GM12878 (cell line): Measurements from ENCODE around the gene DNAAF5. TPM values are rescaled to one million over a fixed set of nuclear protein-coding genes. Genes with fewer than 3 reads are reported as not detected.

Source experiments
- DPF2 ChIP-seq: fragments of 450-650 bp; IDR thresholded peaks from 2 replicates; pipeline ENCODE4 v1.6.1; 2017; ENCODE audit warnings: mild to moderate bottlenecking
- FOXM1 ChIP-seq: IDR thresholded peaks from 2 replicates; pipeline ENCODE4 v1.6.1; 2012; ENCODE audit warnings: low read depth, mild to moderate bottlenecking, inconsistent platforms, low read length, moderate library complexity
- GATAD2B ChIP-seq: fragments of 450-650 bp; conservative IDR thresholded peaks from 2 replicates; pipeline ENCODE4 v1.6.1; 2017; ENCODE audit warnings: low read depth, mild to moderate bottlenecking, moderate library complexity
- HCFC1 ChIP-seq: fragments of 150-350 bp; IDR thresholded peaks from 2 replicates; pipeline ENCODE4 v1.6.1; 2014; ENCODE audit warnings: low read length
- KAT2A ChIP-seq: conservative IDR thresholded peaks from 2 replicates; pipeline ENCODE4 v1.6.1; 2011; ENCODE audit warnings: low read depth, low read length; ENCODE audit not compliant: control insufficient read depth
- MAX ChIP-seq: IDR thresholded peaks from 2 replicates; pipeline ENCODE4 v1.6.1; 2012; ENCODE audit warnings: low read depth, low read length, improper control_type of control experiment
- MYC ChIP-seq: IDR thresholded peaks from 2 replicates; pipeline ENCODE4 v1.6.1; 2011; ENCODE audit warnings: mild to moderate bottlenecking, low read length, moderate library complexity, inconsistent platforms; ENCODE audit not compliant: insufficient read depth, insufficient replicate concordance, insufficient read length, severe bottlenecking
- PML ChIP-seq: IDR thresholded peaks from 2 replicates; pipeline ENCODE4 v1.6.1; 2012; ENCODE audit warnings: low read length, inconsistent platforms
- RB1 ChIP-seq: fragments of 450-650 bp; formaldehyde crosslinking; IDR thresholded peaks from 2 replicates; pipeline ENCODE4 v1.6.1; 2017; ENCODE audit warnings: mild to moderate bottlenecking, borderline replicate concordance
- SMC3 ChIP-seq: IDR thresholded peaks from 2 replicates; pipeline ENCODE4 v1.6.1; 2011; ENCODE audit warnings: low read length, improper control_type of control experiment, borderline replicate concordance
- SPI1 ChIP-seq: IDR thresholded peaks from 2 replicates; pipeline ENCODE4 v1.6.1; 2011; ENCODE audit warnings: low read depth, mild to moderate bottlenecking, low read length, moderate library complexity, borderline replicate concordance; ENCODE audit not compliant: insufficient read depth
- USF1 ChIP-seq: IDR thresholded peaks from 2 replicates; pipeline ENCODE4 v1.6.1; 2011; ENCODE audit warnings: borderline replicate concordance, low read depth, mild to moderate bottlenecking, moderate library complexity, mixed read lengths, low read length; ENCODE audit not compliant: insufficient read depth; ENCODE audit errors: extremely low read length
- ZBTB11 ChIP-seq: fragments of 450-650 bp; formaldehyde crosslinking; IDR thresholded peaks from 2 replicates; pipeline ENCODE4 v1.5.0; 2022; ENCODE audit warnings: mild to moderate bottlenecking, missing genetic modification characterization
- polyA plus RNA-seq, 11 experiments: library from polyadenylated mRNA; depleted of rRNA in 4 of 11; unstranded in 6 of 11; stranded (reverse) in 5 of 11; fragments of >200 nt; fragmentation: Nextera tagmentation in 4 of 11; fragmentation: Illumina TruSeq in 1 of 11; extraction: Ambion mirVana in 4 of 11; extraction: Trizol in 1 of 11; gene quantifications; 1 replicate in 1 of 11; 2 replicates in 10 of 11; pipeline versions ENCODE4 v1.2.1 to v1.2.3, GENCODE V29; 2011 to 2016; ENCODE audit warnings: inconsistent platforms in 2 of 11, missing spikeins in 2 of 11, low read depth in 1 of 11
- total RNA-seq, 4 experiments: library from RNA; depleted of rRNA in 3 of 4; stranded (reverse); fragments of >200 nt in 3 of 4; fragmentation: Illumina TruSeq in 1 of 4; extraction: Trizol in 1 of 4; gene quantifications; 2 replicates each; pipeline versions ENCODE4 v1.2.1 to v1.2.3, GENCODE V29; 2013 to 2021
- TF ChIP-seq, protein P1 (sequence below): IDR thresholded peaks from 2 replicates; pipeline ENCODE4 v1.6.1; 2012; ENCODE audit warnings: low read depth, low read length, improper control_type of control experiment
- TF ChIP-seq, protein P2 (sequence below): fragments of 450-650 bp; conservative IDR thresholded peaks from 2 replicates; pipeline ENCODE4 v1.6.1; 2017; ENCODE audit warnings: mild to moderate bottlenecking, moderate library complexity
- TF ChIP-seq, protein P3 (sequence below): fragments of 450-650 bp; IDR thresholded peaks from 2 replicates; pipeline ENCODE4 v1.6.1; 2017; ENCODE audit warnings: mild to moderate bottlenecking, moderate library complexity

The DNAAF5 gene
- total and polyA plus RNA-seq, 10 of the 15 experiments (the other 5 are each of a cell fraction or from before 2014, with no cell fraction given): 1.8 to 38.3 (median 9.2) TPM

DNA sequence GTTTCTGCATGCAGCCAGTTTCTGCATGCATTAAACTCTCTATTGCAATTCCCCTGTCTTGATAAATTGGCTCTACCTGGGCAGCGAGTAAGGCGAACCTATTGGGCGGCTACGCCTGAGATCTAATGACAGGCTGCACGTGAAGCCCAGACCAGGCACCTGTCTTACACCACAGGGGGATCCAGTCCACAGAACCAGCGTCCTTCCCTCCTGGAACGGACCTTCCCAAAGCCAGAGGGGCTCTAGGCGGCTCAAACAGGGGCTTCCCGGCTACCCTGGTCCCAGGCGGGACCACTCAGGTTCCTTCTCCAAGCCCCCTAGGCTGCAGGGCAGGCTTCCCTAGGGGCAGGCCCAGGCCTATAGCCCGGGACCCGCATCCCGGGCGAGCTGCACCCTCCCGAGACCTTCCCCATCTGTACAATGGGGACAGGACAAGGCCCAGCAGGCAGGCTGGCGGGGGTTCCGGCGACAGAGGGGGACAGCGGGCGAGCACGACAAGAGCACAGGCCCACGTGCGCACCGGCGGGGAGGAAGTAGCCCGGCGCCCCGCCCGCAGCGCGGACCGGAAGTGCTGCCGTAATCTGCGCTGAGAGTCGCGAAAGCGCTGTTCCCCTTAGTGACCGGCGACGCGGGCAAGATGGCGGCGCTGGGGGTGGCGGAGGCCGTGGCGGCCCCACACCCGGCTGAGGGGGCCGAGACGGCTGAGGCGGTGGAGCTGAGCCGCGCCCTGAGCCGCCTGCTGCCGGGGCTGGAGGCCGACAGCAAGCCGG is at the start of gene DNAAF5 (continued):
- TF ChIP-seq MYC: peak; percentile 97
- TF ChIP-seq, protein P1, sequence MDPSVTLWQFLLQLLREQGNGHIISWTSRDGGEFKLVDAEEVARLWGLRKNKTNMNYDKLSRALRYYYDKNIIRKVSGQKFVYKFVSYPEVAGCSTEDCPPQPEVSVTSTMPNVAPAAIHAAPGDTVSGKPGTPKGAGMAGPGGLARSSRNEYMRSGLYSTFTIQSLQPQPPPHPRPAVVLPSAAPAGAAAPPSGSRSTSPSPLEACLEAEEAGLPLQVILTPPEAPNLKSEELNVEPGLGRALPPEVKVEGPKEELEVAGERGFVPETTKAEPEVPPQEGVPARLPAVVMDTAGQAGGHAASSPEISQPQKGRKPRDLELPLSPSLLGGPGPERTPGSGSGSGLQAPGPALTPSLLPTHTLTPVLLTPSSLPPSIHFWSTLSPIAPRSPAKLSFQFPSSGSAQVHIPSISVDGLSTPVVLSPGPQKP: peak; percentile 91
- no peak for TF ChIP-seq FOXM1
- TF ChIP-seq HCFC1: peak; percentile 81
- TF ChIP-seq, protein P2, sequence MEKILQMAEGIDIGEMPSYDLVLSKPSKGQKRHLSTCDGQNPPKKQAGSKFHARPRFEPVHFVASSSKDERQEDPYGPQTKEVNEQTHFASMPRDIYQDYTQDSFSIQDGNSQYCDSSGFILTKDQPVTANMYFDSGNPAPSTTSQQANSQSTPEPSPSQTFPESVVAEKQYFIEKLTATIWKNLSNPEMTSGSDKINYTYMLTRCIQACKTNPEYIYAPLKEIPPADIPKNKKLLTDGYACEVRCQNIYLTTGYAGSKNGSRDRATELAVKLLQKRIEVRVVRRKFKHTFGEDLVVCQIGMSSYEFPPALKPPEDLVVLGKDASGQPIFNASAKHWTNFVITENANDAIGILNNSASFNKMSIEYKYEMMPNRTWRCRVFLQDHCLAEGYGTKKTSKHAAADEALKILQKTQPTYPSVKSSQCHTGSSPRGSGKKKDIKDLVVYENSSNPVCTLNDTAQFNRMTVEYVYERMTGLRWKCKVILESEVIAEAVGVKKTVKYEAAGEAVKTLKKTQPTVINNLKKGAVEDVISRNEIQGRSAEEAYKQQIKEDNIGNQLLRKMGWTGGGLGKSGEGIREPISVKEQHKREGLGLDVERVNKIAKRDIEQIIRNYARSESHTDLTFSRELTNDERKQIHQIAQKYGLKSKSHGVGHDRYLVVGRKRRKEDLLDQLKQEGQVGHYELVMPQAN: peak; percentile 98
- TF ChIP-seq KAT2A: no peak
- no peak; the same call in 1 of the 2 replicates for TF ChIP-seq PML
- TF ChIP-seq, protein P3, sequence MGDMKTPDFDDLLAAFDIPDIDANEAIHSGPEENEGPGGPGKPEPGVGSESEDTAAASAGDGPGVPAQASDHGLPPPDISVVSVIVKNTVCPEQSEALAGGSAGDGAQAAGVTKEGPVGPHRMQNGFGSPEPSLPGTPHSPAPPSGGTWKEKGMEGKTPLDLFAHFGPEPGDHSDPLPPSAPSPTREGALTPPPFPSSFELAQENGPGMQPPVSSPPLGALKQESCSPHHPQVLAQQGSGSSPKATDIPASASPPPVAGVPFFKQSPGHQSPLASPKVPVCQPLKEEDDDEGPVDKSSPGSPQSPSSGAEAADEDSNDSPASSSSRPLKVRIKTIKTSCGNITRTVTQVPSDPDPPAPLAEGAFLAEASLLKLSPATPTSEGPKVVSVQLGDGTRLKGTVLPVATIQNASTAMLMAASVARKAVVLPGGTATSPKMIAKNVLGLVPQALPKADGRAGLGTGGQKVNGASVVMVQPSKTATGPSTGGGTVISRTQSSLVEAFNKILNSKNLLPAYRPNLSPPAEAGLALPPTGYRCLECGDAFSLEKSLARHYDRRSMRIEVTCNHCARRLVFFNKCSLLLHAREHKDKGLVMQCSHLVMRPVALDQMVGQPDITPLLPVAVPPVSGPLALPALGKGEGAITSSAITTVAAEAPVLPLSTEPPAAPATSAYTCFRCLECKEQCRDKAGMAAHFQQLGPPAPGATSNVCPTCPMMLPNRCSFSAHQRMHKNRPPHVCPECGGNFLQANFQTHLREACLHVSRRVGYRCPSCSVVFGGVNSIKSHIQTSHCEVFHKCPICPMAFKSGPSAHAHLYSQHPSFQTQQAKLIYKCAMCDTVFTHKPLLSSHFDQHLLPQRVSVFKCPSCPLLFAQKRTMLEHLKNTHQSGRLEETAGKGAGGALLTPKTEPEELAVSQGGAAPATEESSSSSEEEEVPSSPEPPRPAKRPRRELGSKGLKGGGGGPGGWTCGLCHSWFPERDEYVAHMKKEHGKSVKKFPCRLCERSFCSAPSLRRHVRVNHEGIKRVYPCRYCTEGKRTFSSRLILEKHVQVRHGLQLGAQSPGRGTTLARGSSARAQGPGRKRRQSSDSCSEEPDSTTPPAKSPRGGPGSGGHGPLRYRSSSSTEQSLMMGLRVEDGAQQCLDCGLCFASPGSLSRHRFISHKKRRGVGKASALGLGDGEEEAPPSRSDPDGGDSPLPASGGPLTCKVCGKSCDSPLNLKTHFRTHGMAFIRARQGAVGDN: peak; percentile 45; the same call in 1 of the 2 replicates
- TF ChIP-seq DPF2: peak; percentile 71
- TF ChIP-seq MAX: peak; percentile 99
- peak; percentile 87 for TF ChIP-seq USF1
- no peak for TF ChIP-seq SMC3
- TF ChIP-seq GATAD2B: peak; percentile 78
- peak; percentile 60; the same call in 1 of the 2 replicates for TF ChIP-seq ZBTB11
- TF ChIP-seq RB1: 0 out of 2 replicates have a peak, but pooled peaks have one; percentile 33
- peak; percentile 70; the same call in 1 of the 2 replicates for TF ChIP-seq SPI1
